ENCODE measurements around the gene GPC6. TPM values are rescaled to one million over a fixed set of nuclear protein-coding genes. Genes with fewer than 3 reads are reported as not detected.

Gene GPC6
- total RNA-seq, 4 donors from 2014 or later = 13.7 to 21.7 (median 16.5) TPM

DNA sequence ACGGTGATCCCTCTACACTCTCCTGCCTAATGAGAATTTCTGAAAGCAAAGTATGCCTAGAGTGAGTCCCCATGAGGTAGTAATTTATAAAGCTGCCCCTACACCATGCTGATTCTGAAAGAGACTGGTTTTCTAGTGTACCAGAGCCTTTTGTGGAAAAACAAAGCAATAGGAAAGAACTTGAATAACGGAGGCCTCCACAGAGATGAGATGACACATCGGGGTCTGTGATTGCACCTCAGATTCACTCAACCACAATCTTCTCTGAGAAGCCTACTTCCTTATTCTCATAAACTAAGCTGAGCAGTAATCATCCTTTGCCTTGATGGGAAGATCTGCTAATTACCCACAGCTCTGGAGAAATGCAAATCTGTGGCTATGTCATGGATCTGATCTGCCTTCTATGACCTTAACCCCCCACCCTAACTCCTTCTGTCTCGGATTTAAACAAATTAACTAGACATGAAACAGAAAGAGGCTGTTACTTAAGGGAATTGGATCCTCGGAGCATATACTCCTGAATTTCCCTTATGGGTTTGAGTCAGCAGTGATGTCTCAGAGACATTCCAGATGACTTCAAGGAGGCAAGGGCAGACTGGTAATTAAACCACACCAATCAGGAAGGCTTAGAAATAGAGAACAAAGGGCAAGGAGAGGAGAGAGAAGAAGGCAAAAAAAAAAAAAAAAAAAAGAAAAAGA, 1124.8 kb downstream of the GPC6 start:
- H3K4me3 ChIP-seq = no peak overlapping the region
- no peak for ATAC-seq
- H3K27ac ChIP-seq = no peak overlapping the region
- WGBS, 2 donors (ENCODE audit: low coverage in 1 of 2) = 76 to 83% methylated on average over 4 to 5 of the region's 5 CpGs
- no peaks in the 10 kb centered on the region for H3K27me3 ChIP-seq
- no peak for TF ChIP-seq POLR2A (IDR thresholded peaks at IDR 0.05)
- no peak for TF ChIP-seq EP300 (IDR thresholded peaks at IDR 0.05)
- TF ChIP-seq, protein P1, sequence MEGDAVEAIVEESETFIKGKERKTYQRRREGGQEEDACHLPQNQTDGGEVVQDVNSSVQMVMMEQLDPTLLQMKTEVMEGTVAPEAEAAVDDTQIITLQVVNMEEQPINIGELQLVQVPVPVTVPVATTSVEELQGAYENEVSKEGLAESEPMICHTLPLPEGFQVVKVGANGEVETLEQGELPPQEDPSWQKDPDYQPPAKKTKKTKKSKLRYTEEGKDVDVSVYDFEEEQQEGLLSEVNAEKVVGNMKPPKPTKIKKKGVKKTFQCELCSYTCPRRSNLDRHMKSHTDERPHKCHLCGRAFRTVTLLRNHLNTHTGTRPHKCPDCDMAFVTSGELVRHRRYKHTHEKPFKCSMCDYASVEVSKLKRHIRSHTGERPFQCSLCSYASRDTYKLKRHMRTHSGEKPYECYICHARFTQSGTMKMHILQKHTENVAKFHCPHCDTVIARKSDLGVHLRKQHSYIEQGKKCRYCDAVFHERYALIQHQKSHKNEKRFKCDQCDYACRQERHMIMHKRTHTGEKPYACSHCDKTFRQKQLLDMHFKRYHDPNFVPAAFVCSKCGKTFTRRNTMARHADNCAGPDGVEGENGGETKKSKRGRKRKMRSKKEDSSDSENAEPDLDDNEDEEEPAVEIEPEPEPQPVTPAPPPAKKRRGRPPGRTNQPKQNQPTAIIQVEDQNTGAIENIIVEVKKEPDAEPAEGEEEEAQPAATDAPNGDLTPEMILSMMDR (IDR thresholded peaks at IDR 0.05) = no peak
- no peak for TF ChIP-seq POLR2AphosphoS5 (IDR thresholded peaks at IDR 0.05)
- no peaks in the 10 kb centered on the region for H3K9me3 ChIP-seq
- no peaks in the 10 kb centered on the region for H3K4me1 ChIP-seq
- H3K36me3 ChIP-seq = no peaks in the 10 kb centered on the region

GRCh38 chr13:94352057-94352456, 1125.5 kb downstream of the GPC6 start:
- Histone ChIP-seq H3K36me3 (no peaks in the 10 kb centered on the region), H3K9me3 (no peaks in the 10 kb centered on the region), H3K4me3 (no peak overlapping the region), H3K27ac (no peak overlapping the region), H3K4me1 (no peaks in the 10 kb centered on the region), H3K27me3 (no peaks in the 10 kb centered on the region)
- 80 to 83% methylated on average over 1 to 3 of the region's 3 CpGs for WGBS, 2 donors (ENCODE audit: low coverage in 1 of 2)
- TF ChIP-seq, protein P1 (IDR thresholded peaks at IDR 0.05) = no peak
- TF ChIP-seq POLR2AphosphoS5 (IDR thresholded peaks at IDR 0.05) (no peak), EP300 (IDR thresholded peaks at IDR 0.05) (no peak), POLR2A (IDR thresholded peaks at IDR 0.05) (no peak)
- ATAC-seq = no peak

GRCh38 chr13:94353167-94353710, 1126.6 kb downstream of the GPC6 start:
- Histone ChIP-seq H3K27ac (no peak overlapping the region), H3K4me1 (no peaks in the 10 kb centered on the region), H3K36me3 (no peaks in the 10 kb centered on the region), H3K27me3 (no peaks in the 10 kb centered on the region), H3K4me3 (no peak overlapping the region), H3K9me3 (no peaks in the 10 kb centered on the region)
- WGBS, 2 donors (ENCODE audit: low coverage in 1 of 2) = 95 to 100% methylated on average over 2 to 7 of the region's 8 CpGs
- no peak for ATAC-seq
- TF ChIP-seq POLR2AphosphoS5 (IDR thresholded peaks at IDR 0.05) (no peak), EP300 (IDR thresholded peaks at IDR 0.05) (no peak), POLR2A (IDR thresholded peaks at IDR 0.05) (no peak)
- TF ChIP-seq, protein P1 (IDR thresholded peaks at IDR 0.05) = no peak

DNA sequence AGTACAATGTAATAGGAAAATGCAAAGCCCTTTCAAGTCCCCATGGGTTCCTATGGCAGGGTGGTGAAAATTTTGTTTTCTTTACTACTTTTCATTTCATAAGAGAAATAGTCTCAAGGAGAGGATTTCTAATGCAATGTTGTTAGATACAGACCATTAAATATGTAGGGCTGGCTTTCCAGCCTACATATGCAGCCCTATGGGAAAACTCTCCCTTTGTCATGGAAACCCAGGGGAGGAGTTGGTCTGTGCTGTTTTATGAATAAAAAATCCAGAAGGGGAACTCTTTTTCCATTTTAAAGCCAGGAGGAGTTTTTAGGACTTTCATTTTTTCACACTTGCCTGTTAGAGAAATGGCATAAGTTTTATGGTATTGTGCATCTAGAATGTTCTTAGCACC, 1133.3 kb downstream of the GPC6 start:
- Histone ChIP-seq H3K4me3 (no peak overlapping the region), H3K9me3 (no peaks in the 10 kb centered on the region), H3K27me3 (no peaks in the 10 kb centered on the region), H3K36me3 (no peaks in the 10 kb centered on the region), H3K27ac (no peak overlapping the region), H3K4me1 (peaks cover 0 to 7% (median 0%) of the 10 kb centered on the region in 3 donors)
- ATAC-seq = no peak
- no peak for TF ChIP-seq EP300 (IDR thresholded peaks at IDR 0.05)
- no peak for TF ChIP-seq POLR2AphosphoS5 (IDR thresholded peaks at IDR 0.05)
- TF ChIP-seq POLR2A (IDR thresholded peaks at IDR 0.05) = no peak
- TF ChIP-seq, protein P1 (IDR thresholded peaks at IDR 0.05) = no peak

- H3K27ac ChIP-seq = no peak overlapping the region
- H3K27me3 ChIP-seq = no peaks in the 10 kb centered on the region
- 0% methylated on average over 4 of the region's 4 CpGs for WGBS, 2 donors (ENCODE audit: low coverage in 1 of 2)
- TF ChIP-seq EP300 (IDR thresholded peaks at IDR 0.05) = no peak
- TF ChIP-seq, protein P1 (IDR thresholded peaks at IDR 0.05) = peak; percentile 69 to 86 (median 80)
- TF ChIP-seq POLR2AphosphoS5 (IDR thresholded peaks at IDR 0.05) = no peak
- H3K4me1 ChIP-seq = peaks cover 0 to 7% (median 0%) of the 10 kb centered on the region in 3 donors
- no peak overlapping the region for H3K4me3 ChIP-seq
- no peaks in the 10 kb centered on the region for H3K9me3 ChIP-seq
- ATAC-seq = peak; percentile 82
- H3K36me3 ChIP-seq = no peaks in the 10 kb centered on the region
Measured at GRCh38 chr13:94362411-94362909, 1135.9 kb downstream of the GPC6 start.
